ENCODE results near the gene KCTD10.

Gene KCTD10

GRCh38 chr12:109519787-109520186, 42.7 kb upstream of the KCTD10 start:
- no peak overlapping the region for H3K4me3 ChIP-seq (replicated peaks; ENCODE audit: low read depth, low read length)
- no peak for DNase-seq (ENCODE audit: low read depth)
- no peak for TF ChIP-seq CTCF (IDR thresholded peaks at IDR 0.05; ENCODE audit: low read length, missing control alignments)

- DNase-seq (ENCODE audit: low read depth), result peak; percentile 91
- TF ChIP-seq CTCF (IDR thresholded peaks at IDR 0.05; ENCODE audit: low read length, missing control alignments), result peak; percentile 97
- H3K4me3 ChIP-seq (replicated peaks; ENCODE audit: low read depth, low read length), result no peak overlapping the region
These were observed 41.9 kb upstream of the KCTD10 start for GRCh38 chr12:109518820-109519665.

- no peak for DNase-seq (ENCODE audit: low read depth)
- TF ChIP-seq CTCF (IDR thresholded peaks at IDR 0.05; ENCODE audit: low read length, missing control alignments), result no peak
These were observed 40.5 kb upstream of the KCTD10 start for GRCh38 chr12:109517619-109518018.

GRCh38 chr12:109513977-109514376, 36.9 kb upstream of the KCTD10 start:
- no peak overlapping the region for H3K4me3 ChIP-seq (replicated peaks; ENCODE audit: low read depth, low read length)
- DNase-seq (ENCODE audit: low read depth), result no peak
- no peak for TF ChIP-seq CTCF (IDR thresholded peaks at IDR 0.05; ENCODE audit: low read length, missing control alignments)

More at GRCh38 chr12:109517619-109518018, 40.5 kb upstream of the KCTD10 start:
- no peak overlapping the region for H3K4me3 ChIP-seq (replicated peaks; ENCODE audit: low read depth, low read length)

- H3K4me3 ChIP-seq (replicated peaks; ENCODE audit: low read depth, low read length), result no peak overlapping the region
- no peak for DNase-seq (ENCODE audit: low read depth)
- no peak for TF ChIP-seq CTCF (IDR thresholded peaks at IDR 0.05; ENCODE audit: low read length, missing control alignments)
These were observed 36.0 kb upstream of the KCTD10 start for GRCh38 chr12:109513051-109513450.

- TF ChIP-seq CTCF (IDR thresholded peaks at IDR 0.05; ENCODE audit: low read length, missing control alignments), result no peak
- no peak for DNase-seq (ENCODE audit: low read depth)
- no peak overlapping the region for H3K4me3 ChIP-seq (replicated peaks; ENCODE audit: low read depth, low read length)
These were observed 35.5 kb upstream of the KCTD10 start for GRCh38 chr12:109512608-109513007.

GRCh38 chr12:109510196-109510595, 33.1 kb upstream of the KCTD10 start:
- H3K4me3 ChIP-seq (replicated peaks; ENCODE audit: low read depth, low read length), result no peak overlapping the region
- TF ChIP-seq CTCF (IDR thresholded peaks at IDR 0.05; ENCODE audit: low read length, missing control alignments), result no peak
- DNase-seq (ENCODE audit: low read depth), result no peak

Data from fibroblast of pulmonary artery (primary cell).